D721Med (cell line): ENCODE measurements around the gene TUT4.

Source experiments
- DNase-seq: peaks from one replicate; pipeline ENCODE4 v3.0.0; 2011; ENCODE audit warnings: low spot score; ENCODE audit not compliant: insufficient read length
- FAIRE-seq: peaks from 2 replicates; lab custom pipeline; 2011; peaks lifted over from hg19 to GRCh38; lab: Jason Lieb, UNC
- CTCF ChIP-seq: IDR thresholded peaks from 2 replicates; pipeline ENCODE4 v1.5.1; 2012; ENCODE audit warnings: mild to moderate bottlenecking, control low read depth; ENCODE audit not compliant: insufficient read depth; ENCODE audit errors: missing control alignments

Gene TUT4

GRCh38 chr1:52403566-52404115 lies 149.3 kb downstream of the TUT4 start:
- DNase-seq (no peak), FAIRE-seq (no peak)
- no peak for TF ChIP-seq CTCF

DNA sequence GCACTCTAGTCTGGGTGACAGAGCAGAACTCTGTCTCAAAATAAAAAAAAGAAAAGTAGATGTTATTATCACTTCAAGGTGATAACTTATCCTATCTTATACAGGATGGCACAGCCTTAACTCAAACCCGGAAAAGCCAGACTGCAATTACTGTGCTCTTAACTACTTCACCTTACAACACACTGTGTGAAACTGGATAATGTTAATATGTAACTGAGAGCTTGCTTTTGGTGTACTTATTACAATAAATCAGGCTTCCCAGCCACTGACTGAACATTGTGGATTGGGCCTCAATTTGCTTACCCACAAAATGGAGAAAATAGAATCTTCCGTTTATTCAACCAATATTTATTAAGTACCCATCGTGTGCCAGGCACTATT lies 150.0 kb downstream of the TUT4 start:
- no peak for DNase-seq
- no peak for FAIRE-seq
- TF ChIP-seq CTCF = no peak

- no peak for FAIRE-seq
- TF ChIP-seq CTCF = no peak
- no peak for DNase-seq
Measured at GRCh38 chr1:52400131-52400530, 152.8 kb downstream of the TUT4 start.

DNA sequence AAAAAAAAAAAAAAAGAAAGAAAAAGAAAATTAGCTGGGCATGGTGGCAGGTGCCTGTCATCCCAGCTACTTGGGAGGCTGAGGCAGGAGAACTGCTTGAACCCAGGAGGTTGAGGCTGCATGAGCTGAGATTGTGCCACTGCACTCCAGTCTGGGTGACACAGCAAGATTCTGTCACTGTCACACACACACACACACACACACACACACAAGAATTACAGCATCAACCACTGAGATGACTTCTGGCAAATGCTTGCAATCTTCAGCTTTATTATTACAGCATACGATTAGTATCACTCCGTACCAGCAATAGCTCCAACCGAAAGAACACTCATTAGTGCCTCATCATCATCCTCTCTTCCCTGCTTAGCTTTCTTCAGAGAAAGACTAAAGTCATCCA lies 153.3 kb downstream of the TUT4 start:
- TF ChIP-seq CTCF = no peak
- FAIRE-seq (no peak), DNase-seq (no peak)

DNA sequence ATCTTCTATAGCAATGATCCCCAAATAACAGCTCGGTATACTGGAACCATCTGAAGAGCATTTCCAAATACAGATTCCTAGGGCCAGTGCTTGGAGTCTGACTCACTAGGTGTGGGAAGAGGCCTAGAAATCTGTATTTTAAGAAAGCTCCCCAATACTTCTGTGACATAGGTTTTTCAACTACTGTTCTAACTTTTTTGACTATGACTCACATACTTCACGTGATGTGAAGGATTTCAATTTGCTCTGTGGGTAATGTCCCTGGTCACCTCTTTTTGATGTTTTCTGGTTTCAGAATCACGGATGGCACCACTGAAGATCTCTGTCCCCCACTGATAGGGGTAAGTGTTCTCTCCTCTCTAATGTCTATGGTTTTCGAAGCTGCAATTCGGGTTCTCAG lies 159.7 kb downstream of the TUT4 start:
- FAIRE-seq (no peak), DNase-seq (no peak)
- no peak for TF ChIP-seq CTCF

GRCh38 chr1:52386458-52386857 lies 166.4 kb downstream of the TUT4 start:
- DNase-seq = no peak

More at GRCh38 chr1:52386458-52386857, 166.4 kb downstream of the TUT4 start:
- no peak for TF ChIP-seq CTCF
- no peak for FAIRE-seq
